DND-41 (cell line): ENCODE measurements around the gene SFXN5.

Source experiments
- ATAC-seq: fragments of 200-7000 bp; cut with Tn5 transposase; 3 replicates; pipeline ENCODE4 v1.9.1; 2021; ENCODE audit warnings: low read depth; ENCODE audit not compliant: insufficient read depth
- DNase-seq: peaks from one replicate; pipeline ENCODE4 v3.0.0-alpha.2; 2020
- H2AFZ ChIP-seq: 2 replicates; pipeline ENCODE4 v1.6.0; 2012; ENCODE audit warnings: low read depth, low read length
- H3K27ac ChIP-seq: 2 replicates; pipeline ENCODE4 v1.5.1; 2012; ENCODE audit warnings: low read length, inconsistent platforms
- H3K27me3 ChIP-seq: fragments of 200-600 bp; sonication (generic); 2 replicates; pipeline ENCODE4 v1.6.0; 2012; ENCODE audit warnings: low read length, mild to moderate bottlenecking, inconsistent platforms; ENCODE audit not compliant: insufficient read depth, poor library complexity
- H3K36me3 ChIP-seq: 2 replicates; pipeline ENCODE4 v1.5.1; 2012; ENCODE audit warnings: low read length, inconsistent platforms; ENCODE audit not compliant: insufficient read depth
- H3K4me1 ChIP-seq: 2 replicates; pipeline ENCODE4 v1.5.1; 2012; ENCODE audit warnings: mild to moderate bottlenecking, low read length; ENCODE audit not compliant: insufficient read depth
- H3K4me2 ChIP-seq: 2 replicates; pipeline ENCODE4 v1.6.0; 2012; ENCODE audit warnings: mild to moderate bottlenecking, moderate library complexity, low read length, inconsistent platforms; ENCODE audit not compliant: insufficient read depth
- H3K4me3 ChIP-seq, 2 experiments: fragments of 200-600 bp in 1 of 2; shearing (Covaris generic) in 1 of 2; 2 replicates each; pipeline ENCODE4 v1.5.1; 2012 to 2016; ENCODE audit warnings: inconsistent platforms in 2 of 2, low read length in 2 of 2, mild to moderate bottlenecking in 2 of 2, low read depth in 1 of 2, moderate library complexity in 1 of 2
- H3K79me2 ChIP-seq: 2 replicates; pipeline ENCODE4 v1.6.0; 2012; ENCODE audit warnings: low read length, inconsistent platforms; ENCODE audit not compliant: insufficient read depth
- H3K9ac ChIP-seq: 2 replicates; pipeline ENCODE4 v1.6.0; 2012; ENCODE audit warnings: low read depth, mild to moderate bottlenecking, inconsistent platforms, low read length, moderate library complexity
- H3K9me3 ChIP-seq: 2 replicates; pipeline ENCODE4 v1.5.1; 2012; ENCODE audit warnings: low read length, moderate library complexity, mild to moderate bottlenecking, inconsistent platforms; ENCODE audit not compliant: insufficient read depth, severe bottlenecking
- H4K20me1 ChIP-seq: 2 replicates; pipeline ENCODE4 v1.6.0; 2012; ENCODE audit warnings: low read length; ENCODE audit not compliant: insufficient read depth
- EZH2 ChIP-seq: IDR thresholded peaks from 3 replicates; pipeline ENCODE4 v1.6.1; 2012; ENCODE audit warnings: borderline replicate concordance, low read depth, mild to moderate bottlenecking, moderate library complexity, low read length, inconsistent platforms; ENCODE audit not compliant: severe bottlenecking
- TF ChIP-seq, protein P1 (sequence below): IDR thresholded peaks from 2 replicates; pipeline ENCODE4 v1.5.1; 2012; ENCODE audit warnings: borderline replicate concordance, low read length, moderate library complexity, mild to moderate bottlenecking; ENCODE audit not compliant: poor library complexity, severe bottlenecking; ENCODE audit errors: extremely low read depth

SFXN5 gene

DNA sequence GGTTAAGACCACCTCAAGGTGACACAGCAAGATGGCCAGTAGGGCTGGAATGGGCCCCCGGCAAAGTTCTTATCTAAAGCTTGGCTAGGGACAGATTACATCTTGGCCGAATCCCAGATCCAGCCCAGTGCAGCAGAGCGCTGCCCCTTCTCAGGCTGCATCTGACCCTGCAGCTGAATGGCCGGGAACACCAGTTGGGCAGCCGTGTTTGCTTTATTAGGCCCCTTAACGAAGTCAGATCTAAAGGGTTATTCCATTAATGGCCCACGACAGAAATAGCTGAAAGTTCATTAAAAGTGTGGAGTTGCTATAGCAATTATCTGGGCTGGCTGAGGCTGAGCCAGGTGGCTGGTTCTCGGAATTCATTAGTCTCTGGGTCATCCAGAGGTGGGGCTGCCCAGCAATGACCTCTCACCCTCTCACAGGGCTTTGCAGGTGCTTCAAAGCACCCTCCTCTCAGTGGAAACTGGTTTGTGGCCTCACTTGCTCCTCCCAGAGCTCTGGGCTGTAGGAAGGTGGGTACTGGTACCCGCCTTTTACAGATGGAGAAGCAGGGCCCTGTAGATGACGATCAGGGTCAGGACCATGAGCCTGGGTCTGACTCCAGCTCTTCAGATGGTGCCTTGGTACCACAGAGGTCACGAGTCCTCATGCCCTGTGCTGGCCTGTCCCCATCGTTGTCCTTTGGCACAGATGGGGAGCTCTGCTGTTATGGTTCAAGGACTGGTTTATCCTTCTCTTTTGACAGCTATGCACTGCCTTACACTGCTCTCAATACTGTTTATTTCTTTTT, 85.4 kb downstream of the SFXN5 start:
- H3K4me1 ChIP-seq: no peaks in the 10 kb centered on the region
- H3K27ac ChIP-seq: no peak overlapping the region
- H3K4me2 ChIP-seq: no peak overlapping the region
- no peak for DNase-seq
- no peaks in the 10 kb centered on the region for H3K9me3 ChIP-seq
- H3K4me3 ChIP-seq: no peak overlapping the region
- no peak overlapping the region for H2AFZ ChIP-seq
- TF ChIP-seq EZH2: no peak
- TF ChIP-seq, protein P1, sequence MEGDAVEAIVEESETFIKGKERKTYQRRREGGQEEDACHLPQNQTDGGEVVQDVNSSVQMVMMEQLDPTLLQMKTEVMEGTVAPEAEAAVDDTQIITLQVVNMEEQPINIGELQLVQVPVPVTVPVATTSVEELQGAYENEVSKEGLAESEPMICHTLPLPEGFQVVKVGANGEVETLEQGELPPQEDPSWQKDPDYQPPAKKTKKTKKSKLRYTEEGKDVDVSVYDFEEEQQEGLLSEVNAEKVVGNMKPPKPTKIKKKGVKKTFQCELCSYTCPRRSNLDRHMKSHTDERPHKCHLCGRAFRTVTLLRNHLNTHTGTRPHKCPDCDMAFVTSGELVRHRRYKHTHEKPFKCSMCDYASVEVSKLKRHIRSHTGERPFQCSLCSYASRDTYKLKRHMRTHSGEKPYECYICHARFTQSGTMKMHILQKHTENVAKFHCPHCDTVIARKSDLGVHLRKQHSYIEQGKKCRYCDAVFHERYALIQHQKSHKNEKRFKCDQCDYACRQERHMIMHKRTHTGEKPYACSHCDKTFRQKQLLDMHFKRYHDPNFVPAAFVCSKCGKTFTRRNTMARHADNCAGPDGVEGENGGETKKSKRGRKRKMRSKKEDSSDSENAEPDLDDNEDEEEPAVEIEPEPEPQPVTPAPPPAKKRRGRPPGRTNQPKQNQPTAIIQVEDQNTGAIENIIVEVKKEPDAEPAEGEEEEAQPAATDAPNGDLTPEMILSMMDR: no peak
- no peak for ATAC-seq
- no peaks in the 10 kb centered on the region for H3K27me3 ChIP-seq
- no peaks in the 10 kb centered on the region for H3K36me3 ChIP-seq
- no peaks in the 10 kb centered on the region for H4K20me1 ChIP-seq
- no peak overlapping the region for H3K9ac ChIP-seq
- H3K79me2 ChIP-seq: no peaks in the 10 kb centered on the region

DNA sequence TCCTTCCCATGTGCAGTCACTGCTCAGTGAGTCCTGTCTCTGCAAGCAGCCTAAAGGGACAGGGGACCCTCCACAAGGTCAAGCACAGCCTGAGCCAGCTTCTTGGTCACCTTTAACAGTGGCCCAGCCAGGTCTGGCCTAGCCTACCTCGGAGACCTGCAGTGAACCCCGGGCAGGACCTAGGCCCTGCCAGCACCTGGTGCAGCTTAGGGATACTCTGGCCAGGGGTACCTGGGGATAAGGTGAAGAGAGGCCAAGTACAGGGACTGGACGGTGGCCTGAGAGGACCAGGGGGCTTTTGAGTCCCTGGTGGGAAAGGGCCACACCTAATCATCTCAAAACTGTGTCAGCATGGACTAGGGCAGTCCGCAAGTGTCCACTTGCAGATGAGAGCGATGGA, 86.4 kb downstream of the SFXN5 start:
- no peak overlapping the region for H3K9ac ChIP-seq
- H3K27me3 ChIP-seq: no peaks in the 10 kb centered on the region
- H3K36me3 ChIP-seq: no peaks in the 10 kb centered on the region
- H3K4me3 ChIP-seq: no peak overlapping the region
- H3K79me2 ChIP-seq: no peaks in the 10 kb centered on the region
- no peak for DNase-seq
- H2AFZ ChIP-seq: no peak overlapping the region
- no peak overlapping the region for H3K4me2 ChIP-seq
- H3K4me1 ChIP-seq: no peaks in the 10 kb centered on the region
- ATAC-seq: no peak
- no peak overlapping the region for H3K27ac ChIP-seq
- TF ChIP-seq EZH2: no peak
- no peaks in the 10 kb centered on the region for H3K9me3 ChIP-seq
- H4K20me1 ChIP-seq: no peaks in the 10 kb centered on the region

DNA sequence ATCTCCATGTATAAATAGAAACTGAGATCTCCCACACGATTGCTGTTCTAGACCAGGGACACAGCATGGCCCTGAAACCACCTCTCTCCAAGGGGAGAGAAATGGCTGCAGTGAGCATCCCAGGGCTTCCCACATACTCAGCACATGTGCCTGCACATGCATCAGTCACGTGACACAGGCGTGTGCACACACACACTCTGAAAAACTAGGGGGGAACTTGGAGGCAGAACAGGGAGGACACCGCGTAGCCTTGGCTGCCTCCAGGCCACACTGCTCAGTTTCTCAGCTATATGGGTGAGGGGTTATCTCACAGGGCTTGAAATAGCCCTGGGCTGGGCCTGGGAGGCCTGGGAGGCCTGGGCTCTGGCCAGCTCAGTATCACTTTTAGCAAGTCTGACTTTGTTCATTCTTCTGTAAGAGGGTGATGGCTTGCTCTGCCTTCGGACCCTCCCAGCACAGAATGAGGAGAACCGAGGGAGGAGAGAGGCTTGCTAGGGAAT, 87.3 kb downstream of the SFXN5 start:
- Histone ChIP-seq H4K20me1 (no peaks in the 10 kb centered on the region), H3K9ac (no peak overlapping the region), H3K4me2 (no peak overlapping the region), H3K36me3 (no peaks in the 10 kb centered on the region), H3K79me2 (no peaks in the 10 kb centered on the region), H3K9me3 (no peaks in the 10 kb centered on the region), H2AFZ (no peak overlapping the region), H3K27ac (no peak overlapping the region), H3K4me1 (no peaks in the 10 kb centered on the region), H3K27me3 (no peaks in the 10 kb centered on the region), H3K4me3 (no peak overlapping the region)
- ATAC-seq (no peak), DNase-seq (no peak)
- no peak for TF ChIP-seq EZH2
- TF ChIP-seq, protein P1: no peak

DNA sequence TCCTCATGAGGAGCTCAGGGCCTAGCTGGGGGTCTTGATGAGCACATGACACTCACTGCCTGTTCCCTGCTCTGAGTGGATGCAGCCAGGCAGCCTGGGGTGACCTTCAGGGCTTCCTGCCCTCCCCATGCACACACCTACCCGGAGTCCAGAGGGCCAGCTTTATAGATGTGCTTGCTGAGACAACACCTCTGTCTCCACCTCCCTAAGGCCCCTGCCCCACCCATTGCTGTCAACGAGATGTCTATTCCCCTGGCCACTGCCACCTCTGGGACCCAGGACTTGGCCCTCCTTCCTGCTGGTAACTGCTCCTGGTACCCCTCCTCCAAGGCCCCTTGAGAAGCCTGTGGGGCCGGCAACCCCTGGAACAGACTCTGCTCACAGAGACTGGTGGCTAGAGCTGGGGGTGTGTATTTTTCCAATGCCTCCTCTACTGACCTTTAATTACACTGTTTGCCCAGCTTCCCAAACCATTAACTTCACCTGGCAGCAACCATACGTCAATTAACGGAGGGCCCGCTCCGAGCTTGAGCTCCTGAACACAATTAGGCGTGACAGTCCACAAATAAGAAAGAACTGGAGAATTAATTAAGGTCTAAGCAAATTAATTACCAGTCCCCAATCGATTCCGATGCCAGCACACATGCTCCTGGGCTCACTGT, 87.9 kb downstream of the SFXN5 start:
- Histone ChIP-seq H3K79me2 (no peaks in the 10 kb centered on the region), H2AFZ (no peak overlapping the region), H3K36me3 (no peaks in the 10 kb centered on the region), H3K4me1 (no peaks in the 10 kb centered on the region), H3K4me2 (no peak overlapping the region), H3K27me3 (no peaks in the 10 kb centered on the region), H3K4me3 (no peak overlapping the region), H3K9ac (no peak overlapping the region), H3K9me3 (no peaks in the 10 kb centered on the region), H3K27ac (no peak overlapping the region), H4K20me1 (no peaks in the 10 kb centered on the region)
- DNase-seq (no peak), ATAC-seq (no peak)
- no peak for TF ChIP-seq EZH2
- TF ChIP-seq, protein P1: no peak
